ENCODE data around the gene CD2AP. TPM values are rescaled to one million over a fixed set of nuclear protein-coding genes. Genes with fewer than 3 reads are reported as not detected.
A peak's percentile ranks its signal among the peaks of the same experiment; 100 is the strongest.

Gene CD2AP
- total RNA-seq, 2 donors from 2014 or later, result 34.4 to 45.3 TPM

- Mint-ChIP-seq H3K36me3 (ENCODE audit: low read depth) (peaks cover 2% of the 10 kb centered on the region), H3K4me3 (no peak overlapping the region), H3K27me3 (no peaks in the 10 kb centered on the region), H3K4me1 (peaks cover 7% of the 10 kb centered on the region), H3K27ac (no peak overlapping the region)
- ATAC-seq (no peak), DNase-seq (no peak)
- H3K9me3 ChIP-seq (ENCODE audit: control insufficient read depth, low read length, poor library complexity, severe bottlenecking), result no peaks in the 10 kb centered on the region
These were observed 93.9 kb downstream of the CD2AP start for GRCh38 chr6:47571488-47571887.

GRCh38 chr6:47573109-47573508 lies 95.5 kb downstream of the CD2AP start:
- Mint-ChIP-seq H3K36me3 (ENCODE audit: low read depth) (no peaks in the 10 kb centered on the region), H3K4me1 (peaks cover 7% of the 10 kb centered on the region), H3K4me3 (no peak overlapping the region), H3K27me3 (no peaks in the 10 kb centered on the region), H3K27ac (peak overlapping the region; percentile 34)
- ATAC-seq (no peak), DNase-seq (no peak)
- no peaks in the 10 kb centered on the region for H3K9me3 ChIP-seq (ENCODE audit: control insufficient read depth, low read length, poor library complexity, severe bottlenecking)

GRCh38 chr6:47574789-47575188 lies 97.2 kb downstream of the CD2AP start:
- no peaks in the 10 kb centered on the region for H3K27me3 Mint-ChIP-seq
- no peak overlapping the region for H3K27ac Mint-ChIP-seq
- H3K4me3 Mint-ChIP-seq, result no peak overlapping the region
- H3K9me3 ChIP-seq (ENCODE audit: control insufficient read depth, low read length, poor library complexity, severe bottlenecking), result no peaks in the 10 kb centered on the region
- DNase-seq (no peak), ATAC-seq (no peak)
- no peaks in the 10 kb centered on the region for H3K36me3 Mint-ChIP-seq (ENCODE audit: low read depth)
- H3K4me1 Mint-ChIP-seq, result peaks cover 7% of the 10 kb centered on the region

GRCh38 chr6:47579040-47579439 lies 101.5 kb downstream of the CD2AP start:
- no peak for DNase-seq
- Mint-ChIP-seq H3K36me3 (ENCODE audit: low read depth) (peaks cover 9% of the 10 kb centered on the region), H3K4me3 (no peak overlapping the region), H3K4me1 (no peaks in the 10 kb centered on the region), H3K27ac (no peak overlapping the region), H3K27me3 (no peaks in the 10 kb centered on the region)
- H3K9me3 ChIP-seq (ENCODE audit: control insufficient read depth, low read length, poor library complexity, severe bottlenecking), result no peaks in the 10 kb centered on the region
- no peak for ATAC-seq

- peaks cover 11% of the 10 kb centered on the region for H3K36me3 Mint-ChIP-seq (ENCODE audit: low read depth)
- H3K9me3 ChIP-seq (ENCODE audit: control insufficient read depth, low read length, poor library complexity, severe bottlenecking), result no peaks in the 10 kb centered on the region
- no peak overlapping the region for H3K27ac Mint-ChIP-seq
- DNase-seq, result no peak
- H3K4me1 Mint-ChIP-seq, result no peaks in the 10 kb centered on the region
- H3K27me3 Mint-ChIP-seq, result no peaks in the 10 kb centered on the region
- no peak overlapping the region for H3K4me3 Mint-ChIP-seq
- no peak for ATAC-seq
These were observed 104.0 kb downstream of the CD2AP start for GRCh38 chr6:47581591-47581990.

- Mint-ChIP-seq H3K36me3 (ENCODE audit: low read depth) (peaks cover 19% of the 10 kb centered on the region), H3K4me3 (no peak overlapping the region), H3K27ac (no peak overlapping the region), H3K27me3 (no peaks in the 10 kb centered on the region), H3K4me1 (peaks cover 3% of the 10 kb centered on the region)
- DNase-seq (no peak), ATAC-seq (no peak)
- no peaks in the 10 kb centered on the region for H3K9me3 ChIP-seq (ENCODE audit: control insufficient read depth, low read length, poor library complexity, severe bottlenecking)
These were observed 109.9 kb downstream of the CD2AP start for GRCh38 chr6:47587493-47587892.

- Mint-ChIP-seq H3K27ac (no peak overlapping the region), H3K36me3 (ENCODE audit: low read depth) (peaks cover 16% of the 10 kb centered on the region), H3K4me3 (no peak overlapping the region), H3K27me3 (no peaks in the 10 kb centered on the region), H3K4me1 (peaks cover 3% of the 10 kb centered on the region)
- DNase-seq (no peak), ATAC-seq (no peak)
- no peaks in the 10 kb centered on the region for H3K9me3 ChIP-seq (ENCODE audit: control insufficient read depth, low read length, poor library complexity, severe bottlenecking)
These were observed 114.7 kb downstream of the CD2AP start for GRCh38 chr6:47592131-47592840.

GRCh38 chr6:47593979-47594378 lies 116.4 kb downstream of the CD2AP start:
- no peaks in the 10 kb centered on the region for H3K27me3 Mint-ChIP-seq
- H3K4me3 Mint-ChIP-seq, result no peak overlapping the region
- H3K4me1 Mint-ChIP-seq, result peaks cover 3% of the 10 kb centered on the region
- no peak for ATAC-seq
- DNase-seq, result no peak
- H3K27ac Mint-ChIP-seq, result no peak overlapping the region
- no peaks in the 10 kb centered on the region for H3K9me3 ChIP-seq (ENCODE audit: control insufficient read depth, low read length, poor library complexity, severe bottlenecking)
- H3K36me3 Mint-ChIP-seq (ENCODE audit: low read depth), result peaks cover 14% of the 10 kb centered on the region

GRCh38 chr6:47595785-47596184 lies 118.2 kb downstream of the CD2AP start:
- peaks cover 10% of the 10 kb centered on the region for H3K36me3 Mint-ChIP-seq (ENCODE audit: low read depth)

GRCh38 chr6:47598367-47598766 lies 120.8 kb downstream of the CD2AP start:
- no peak for ATAC-seq
- peaks cover 2% of the 10 kb centered on the region for H3K4me1 Mint-ChIP-seq
- no peak overlapping the region for H3K27ac Mint-ChIP-seq
- H3K9me3 ChIP-seq (ENCODE audit: control insufficient read depth, low read length, poor library complexity, severe bottlenecking), result no peaks in the 10 kb centered on the region
- no peak overlapping the region for H3K4me3 Mint-ChIP-seq
- DNase-seq, result no peak
- no peaks in the 10 kb centered on the region for H3K27me3 Mint-ChIP-seq
- peaks cover 10% of the 10 kb centered on the region for H3K36me3 Mint-ChIP-seq (ENCODE audit: low read depth)

More at GRCh38 chr6:47595785-47596184, 118.2 kb downstream of the CD2AP start:
- no peaks in the 10 kb centered on the region for H3K4me1 Mint-ChIP-seq
- ATAC-seq (no peak), DNase-seq (no peak)
- no peaks in the 10 kb centered on the region for H3K9me3 ChIP-seq (ENCODE audit: control insufficient read depth, low read length, poor library complexity, severe bottlenecking)
- H3K4me3 Mint-ChIP-seq, result no peak overlapping the region
- no peaks in the 10 kb centered on the region for H3K27me3 Mint-ChIP-seq
- no peak overlapping the region for H3K27ac Mint-ChIP-seq

GRCh38 chr6:47599512-47599911 lies 121.9 kb downstream of the CD2AP start:
- ATAC-seq, result no peak
- H3K9me3 ChIP-seq (ENCODE audit: control insufficient read depth, low read length, poor library complexity, severe bottlenecking), result no peaks in the 10 kb centered on the region
- Mint-ChIP-seq H3K4me1 (peaks cover 2% of the 10 kb centered on the region), H3K36me3 (ENCODE audit: low read depth) (peaks cover 10% of the 10 kb centered on the region), H3K4me3 (no peak overlapping the region), H3K27me3 (no peaks in the 10 kb centered on the region), H3K27ac (no peak overlapping the region)
- DNase-seq, result no peak

- Mint-ChIP-seq H3K4me1 (peaks cover 2% of the 10 kb centered on the region), H3K27me3 (no peaks in the 10 kb centered on the region)
- no peak for ATAC-seq
These were observed 125.6 kb downstream of the CD2AP start for GRCh38 chr6:47603227-47603626.

GRCh38 chr6:47603995-47604394 lies 126.4 kb downstream of the CD2AP start:
- Mint-ChIP-seq H3K4me1 (peaks cover 2% of the 10 kb centered on the region), H3K4me3 (no peak overlapping the region), H3K27ac (no peak overlapping the region), H3K36me3 (ENCODE audit: low read depth) (peaks cover 13% of the 10 kb centered on the region), H3K27me3 (no peaks in the 10 kb centered on the region)
- no peak for DNase-seq
- ATAC-seq, result no peak
- H3K9me3 ChIP-seq (ENCODE audit: control insufficient read depth, low read length, poor library complexity, severe bottlenecking), result no peaks in the 10 kb centered on the region

More at GRCh38 chr6:47603227-47603626, 125.6 kb downstream of the CD2AP start:
- H3K36me3 Mint-ChIP-seq (ENCODE audit: low read depth), result peaks cover 13% of the 10 kb centered on the region
- H3K4me3 Mint-ChIP-seq, result no peak overlapping the region
- no peaks in the 10 kb centered on the region for H3K9me3 ChIP-seq (ENCODE audit: control insufficient read depth, low read length, poor library complexity, severe bottlenecking)
- H3K27ac Mint-ChIP-seq, result no peak overlapping the region
- no peak for DNase-seq

- peaks cover 14% of the 10 kb centered on the region for H3K36me3 Mint-ChIP-seq (ENCODE audit: low read depth)
- no peak for ATAC-seq
- H3K4me3 Mint-ChIP-seq, result no peak overlapping the region
- H3K27me3 Mint-ChIP-seq, result no peaks in the 10 kb centered on the region
- H3K9me3 ChIP-seq (ENCODE audit: control insufficient read depth, low read length, poor library complexity, severe bottlenecking), result no peaks in the 10 kb centered on the region
- H3K4me1 Mint-ChIP-seq, result no peaks in the 10 kb centered on the region
- H3K27ac Mint-ChIP-seq, result no peak overlapping the region
- DNase-seq, result no peak
These were observed 144.4 kb downstream of the CD2AP start for GRCh38 chr6:47621838-47622449.
